Hepatic stellate cell (primary cell): ENCODE measurements around the gene TAPT1.

ENCODE experiments used
- DNase-seq: peaks from one replicate; pipeline ENCODE4 v3.0.0; 2011; ENCODE audit warnings: low spot score

Gene TAPT1

GRCh38 chr4:16225863-16226815 is at the start of gene TAPT1:
TSS of gene TAPT1 (minus strand) at chr4:16226471. CDS start at chr4:16226457, 14 bp downstream.
- DNase-seq, result peak; percentile 76

GRCh38 chr4:16271411-16271810 is 45.1 kb upstream of the TAPT1 start:
- no peak for DNase-seq

- no peak for DNase-seq
Observed at GRCh38 chr4:16270454-16271328, 44.4 kb upstream of the TAPT1 start.

GRCh38 chr4:16269742-16270453 is 43.6 kb upstream of the TAPT1 start:
- DNase-seq, result peak; percentile 40

- no peak for DNase-seq
Observed at GRCh38 chr4:16269240-16269639, 43.0 kb upstream of the TAPT1 start.

- no peak for DNase-seq
Observed at GRCh38 chr4:16268290-16268689, 42.0 kb upstream of the TAPT1 start.

GRCh38 chr4:16267639-16268038 is 41.4 kb upstream of the TAPT1 start:
- DNase-seq, result no peak

GRCh38 chr4:16265820-16266219 is 39.5 kb upstream of the TAPT1 start:
- DNase-seq, result no peak

- DNase-seq, result peak; percentile 35
Observed at GRCh38 chr4:16264798-16265197, 38.5 kb upstream of the TAPT1 start.

- DNase-seq, result no peak
Observed at GRCh38 chr4:16263056-16263455, 36.8 kb upstream of the TAPT1 start.

- no peak for DNase-seq
Observed at GRCh38 chr4:16262188-16262587, 35.9 kb upstream of the TAPT1 start.

- DNase-seq, result no peak
Observed at GRCh38 chr4:16261313-16261878, 35.1 kb upstream of the TAPT1 start.

GRCh38 chr4:16259889-16260246 is 33.6 kb upstream of the TAPT1 start:
- no peak for DNase-seq

GRCh38 chr4:16259241-16259888 is 33.1 kb upstream of the TAPT1 start:
- no peak for DNase-seq

- no peak for DNase-seq
Observed at GRCh38 chr4:16257611-16258010, 31.3 kb upstream of the TAPT1 start.

GRCh38 chr4:16256343-16256742 is 30.1 kb upstream of the TAPT1 start:
- DNase-seq, result no peak

- no peak for DNase-seq
Observed at GRCh38 chr4:16255730-16256129, 29.5 kb upstream of the TAPT1 start.

- DNase-seq, result peak; percentile 61
Observed at GRCh38 chr4:16253127-16253960, 27.1 kb upstream of the TAPT1 start.

GRCh38 chr4:16250661-16251365 is 24.5 kb upstream of the TAPT1 start:
- no peak for DNase-seq

GRCh38 chr4:16248605-16249004 is 22.3 kb upstream of the TAPT1 start:
- DNase-seq, result no peak
